PFSK-1 (cell line): ENCODE results near the gene ZNF184.

ENCODE experiments used
- POLR2AphosphoS5 ChIP-seq: IDR thresholded peaks from 2 replicates; pipeline ENCODE4 v1.6.1; 2012; ENCODE audit warnings: low read depth, mild to moderate bottlenecking, control low read depth, low read length, moderate library complexity
- SIN3A ChIP-seq: IDR thresholded peaks from 2 replicates; pipeline ENCODE4 v1.6.1; 2012; ENCODE audit warnings: mild to moderate bottlenecking, low read length, moderate library complexity, borderline replicate concordance; ENCODE audit not compliant: insufficient read depth
- TAF1 ChIP-seq: IDR thresholded peaks from 2 replicates; pipeline ENCODE4 v1.6.1; 2012; ENCODE audit warnings: low read length, control low read depth, borderline replicate concordance; ENCODE audit not compliant: insufficient read depth

- TF ChIP-seq POLR2AphosphoS5 (no peak), TAF1 (peak; percentile 47; the same call in 1 of the 2 replicates), SIN3A (no peak)
Measured at GRCh38 chr6:27495386-27496135, 22.7 kb upstream of the ZNF184 start.
